Measurements from ENCODE around the gene NEDD9. TPM values are rescaled to one million over a fixed set of nuclear protein-coding genes. Genes with fewer than 3 reads are reported as not detected.

Gene NEDD9
- polyA plus RNA-seq, 1 donor (not counting 4 experiments of a cell fraction or from before 2014, with no cell fraction given) = 3.3 TPM

DNA sequence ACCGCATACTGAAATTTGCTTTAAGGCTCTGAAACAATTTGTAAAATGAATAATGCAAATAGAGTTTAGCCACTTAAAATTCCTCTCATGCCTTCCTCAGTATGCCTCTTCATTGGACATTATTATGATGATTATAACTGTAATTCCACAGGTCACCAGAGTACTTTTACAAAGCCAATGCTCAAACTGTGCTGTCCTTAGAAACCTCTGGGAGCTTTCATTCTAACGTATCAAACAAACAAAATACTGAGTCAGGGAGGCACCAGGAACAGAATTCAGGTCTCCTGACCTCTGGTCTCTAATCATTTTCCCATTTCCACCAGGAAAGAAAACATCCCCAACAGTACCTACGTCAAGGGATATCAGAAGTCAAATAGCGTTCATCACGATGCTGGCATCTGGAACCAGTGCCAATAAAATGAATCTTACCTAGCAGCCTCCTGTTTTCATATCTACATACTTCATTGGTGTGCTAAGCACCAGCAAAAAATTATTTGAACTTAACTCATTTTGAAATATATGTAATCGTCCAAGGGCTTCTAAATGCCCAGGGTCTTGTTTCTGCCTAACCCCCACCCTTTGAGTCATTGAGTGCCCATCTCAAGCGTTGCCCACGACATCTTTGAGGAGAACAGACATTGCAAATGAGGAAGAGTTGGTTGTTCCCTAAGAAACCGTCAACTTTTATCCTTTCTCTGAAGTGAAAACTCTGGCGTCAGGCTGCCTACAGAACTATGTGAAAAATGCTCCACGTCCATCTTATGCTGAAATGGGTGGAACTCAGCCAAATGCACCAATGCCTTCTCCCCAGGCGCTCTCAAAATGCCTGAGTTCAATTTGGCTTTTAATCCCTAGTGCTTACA, 37.9 kb downstream of the NEDD9 start:
- TF ChIP-seq EZH2 (IDR thresholded peaks at IDR 0.05; ENCODE audit: low read length) = no peak
- TF ChIP-seq, protein P1, sequence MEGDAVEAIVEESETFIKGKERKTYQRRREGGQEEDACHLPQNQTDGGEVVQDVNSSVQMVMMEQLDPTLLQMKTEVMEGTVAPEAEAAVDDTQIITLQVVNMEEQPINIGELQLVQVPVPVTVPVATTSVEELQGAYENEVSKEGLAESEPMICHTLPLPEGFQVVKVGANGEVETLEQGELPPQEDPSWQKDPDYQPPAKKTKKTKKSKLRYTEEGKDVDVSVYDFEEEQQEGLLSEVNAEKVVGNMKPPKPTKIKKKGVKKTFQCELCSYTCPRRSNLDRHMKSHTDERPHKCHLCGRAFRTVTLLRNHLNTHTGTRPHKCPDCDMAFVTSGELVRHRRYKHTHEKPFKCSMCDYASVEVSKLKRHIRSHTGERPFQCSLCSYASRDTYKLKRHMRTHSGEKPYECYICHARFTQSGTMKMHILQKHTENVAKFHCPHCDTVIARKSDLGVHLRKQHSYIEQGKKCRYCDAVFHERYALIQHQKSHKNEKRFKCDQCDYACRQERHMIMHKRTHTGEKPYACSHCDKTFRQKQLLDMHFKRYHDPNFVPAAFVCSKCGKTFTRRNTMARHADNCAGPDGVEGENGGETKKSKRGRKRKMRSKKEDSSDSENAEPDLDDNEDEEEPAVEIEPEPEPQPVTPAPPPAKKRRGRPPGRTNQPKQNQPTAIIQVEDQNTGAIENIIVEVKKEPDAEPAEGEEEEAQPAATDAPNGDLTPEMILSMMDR (optimal IDR thresholded peaks at IDR 0.05 in 1 of 3, IDR thresholded peaks at IDR 0.05 in 1 of 3, conservative IDR thresholded peaks at IDR 0.05 in 1 of 3; ENCODE audit: extremely low read depth in 1 of 3, insufficient read depth in 2 of 3, low read length in 3 of 3) = no peak
- Histone ChIP-seq H3K9ac (ENCODE audit: control insufficient read depth, extremely low read depth, insufficient read depth, low read length) (no peak overlapping the region), H2AFZ (ENCODE audit: control insufficient read depth, low read length) (no peak overlapping the region), H3K27me3 (ENCODE audit: control insufficient read depth, extremely low read depth, insufficient read depth, low read length) (no peaks in the 10 kb centered on the region), H3K9me1 (ENCODE audit: control insufficient read depth, extremely low read depth, insufficient read depth, low read length) (no peaks in the 10 kb centered on the region), H3K79me2 (ENCODE audit: control insufficient read depth, insufficient read depth, low read length) (no peaks in the 10 kb centered on the region), H3K36me3 (ENCODE audit: control insufficient read depth in 2 of 2, extremely low read depth in 1 of 2, insufficient read depth in 2 of 2, low read length in 2 of 2) (peaks cover 0 to 4% of the 10 kb centered on the region in 2 experiments), H3K9me3 (ENCODE audit: control insufficient read depth, low read depth, low read length) (no peaks in the 10 kb centered on the region), H3K27ac (ENCODE audit: control insufficient read depth, insufficient read depth, low read length) (no peak overlapping the region), H3K4me2 (ENCODE audit: control insufficient read depth, extremely low read depth, insufficient read depth, low read depth, low read length) (no peak overlapping the region), H3K4me1 (ENCODE audit: control insufficient read depth, extremely low read depth, insufficient read depth, low read length) (no peaks in the 10 kb centered on the region), H3K4me3 (ENCODE audit: control insufficient read depth in 2 of 3, extremely low read depth in 1 of 3, insufficient read depth in 2 of 3, low read depth in 1 of 3, low read length in 3 of 3) (no peak overlapping the region), H4K20me1 (ENCODE audit: control insufficient read depth, extremely low read depth, insufficient read depth, low read length) (no peaks in the 10 kb centered on the region)
- dilution Hi-C loops (cut with MboI; ENCODE audit: extremely low pct_ligation_motif_present, low sequenced_read_pairs) = no loop called here
- DNase-seq (ENCODE audit: low read depth, low spot score) (no peak), FAIRE-seq (no peak)

DNA sequence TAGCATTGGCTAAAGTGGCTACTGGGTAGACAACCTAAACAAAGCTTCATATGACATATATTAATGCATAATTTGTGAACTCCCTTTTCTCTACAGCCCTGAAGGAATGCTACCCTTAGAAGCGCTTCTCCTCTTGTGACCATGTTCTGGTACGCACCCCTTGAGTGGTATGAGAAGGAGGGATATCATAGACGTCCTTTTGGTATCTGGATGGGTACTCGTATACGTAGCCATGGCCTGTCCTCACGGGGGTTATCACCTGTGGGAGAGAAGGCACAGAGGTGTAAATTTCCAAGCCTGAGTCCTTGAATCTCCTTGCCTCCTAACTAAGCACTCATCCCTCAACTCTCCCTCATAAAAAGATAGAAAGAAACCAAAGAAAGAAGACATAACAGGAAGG, 39.0 kb downstream of the NEDD9 start:
- no peak overlapping the region for H3K9ac ChIP-seq (ENCODE audit: control insufficient read depth, extremely low read depth, insufficient read depth, low read length)
- peaks cover 0 to 4% of the 10 kb centered on the region in 2 experiments for H3K36me3 ChIP-seq (ENCODE audit: control insufficient read depth in 2 of 2, extremely low read depth in 1 of 2, insufficient read depth in 2 of 2, low read length in 2 of 2)
- no peaks in the 10 kb centered on the region for H4K20me1 ChIP-seq (ENCODE audit: control insufficient read depth, extremely low read depth, insufficient read depth, low read length)
- H3K9me1 ChIP-seq (ENCODE audit: control insufficient read depth, extremely low read depth, insufficient read depth, low read length) = no peaks in the 10 kb centered on the region
- no peak overlapping the region for H2AFZ ChIP-seq (ENCODE audit: control insufficient read depth, low read length)
- no peaks in the 10 kb centered on the region for H3K4me1 ChIP-seq (ENCODE audit: control insufficient read depth, extremely low read depth, insufficient read depth, low read length)
- TF ChIP-seq, protein P1 (optimal IDR thresholded peaks at IDR 0.05 in 1 of 3, IDR thresholded peaks at IDR 0.05 in 1 of 3, conservative IDR thresholded peaks at IDR 0.05 in 1 of 3; ENCODE audit: extremely low read depth in 1 of 3, insufficient read depth in 2 of 3, low read length in 3 of 3) = no peak
- no peak for TF ChIP-seq EZH2 (IDR thresholded peaks at IDR 0.05; ENCODE audit: low read length)
- no peaks in the 10 kb centered on the region for H3K9me3 ChIP-seq (ENCODE audit: control insufficient read depth, low read depth, low read length)
- dilution Hi-C loops (cut with MboI; ENCODE audit: extremely low pct_ligation_motif_present, low sequenced_read_pairs) = no loop called here
- H3K4me2 ChIP-seq (ENCODE audit: control insufficient read depth, extremely low read depth, insufficient read depth, low read depth, low read length) = no peak overlapping the region
- H3K27me3 ChIP-seq (ENCODE audit: control insufficient read depth, extremely low read depth, insufficient read depth, low read length) = no peaks in the 10 kb centered on the region
- FAIRE-seq (no peak), DNase-seq (ENCODE audit: low read depth, low spot score) (no peak)
- no peak overlapping the region for H3K27ac ChIP-seq (ENCODE audit: control insufficient read depth, insufficient read depth, low read length)
- H3K4me3 ChIP-seq (ENCODE audit: control insufficient read depth in 2 of 3, extremely low read depth in 1 of 3, insufficient read depth in 2 of 3, low read depth in 1 of 3, low read length in 3 of 3) = no peak overlapping the region
- H3K79me2 ChIP-seq (ENCODE audit: control insufficient read depth, insufficient read depth, low read length) = no peaks in the 10 kb centered on the region
